ENCODE results near the gene ITGA11.

ITGA11 gene

DNA sequence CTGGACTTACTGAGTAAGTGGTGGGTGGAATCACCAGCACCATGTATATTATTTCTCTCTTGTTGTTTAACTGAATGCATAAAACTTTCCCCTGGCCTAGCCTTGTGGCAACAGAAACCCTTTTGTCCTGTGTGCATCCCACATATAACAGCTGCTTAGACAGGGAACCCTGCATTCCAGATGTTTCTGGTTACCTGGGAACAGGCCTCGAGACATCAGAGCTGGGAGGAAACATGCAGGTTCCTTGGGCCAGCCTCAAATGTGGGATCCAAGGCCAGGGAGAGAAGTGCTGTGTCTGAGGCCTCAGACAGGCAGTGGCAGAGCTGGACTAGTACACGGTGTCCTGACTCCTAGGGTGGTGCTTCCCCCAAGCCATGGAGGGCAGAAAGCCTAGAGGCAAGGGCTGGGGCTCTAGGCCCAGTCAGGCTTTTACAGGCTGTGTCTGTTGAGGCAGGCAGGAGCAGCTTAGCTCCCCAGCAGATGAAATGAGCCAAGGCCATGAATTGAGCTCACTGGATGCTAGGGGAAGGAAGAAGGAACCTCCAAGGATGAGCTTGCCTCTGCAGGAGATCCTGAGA lies 57.7 kb downstream of the ITGA11 start:
- DNase-seq = no peak

DNA sequence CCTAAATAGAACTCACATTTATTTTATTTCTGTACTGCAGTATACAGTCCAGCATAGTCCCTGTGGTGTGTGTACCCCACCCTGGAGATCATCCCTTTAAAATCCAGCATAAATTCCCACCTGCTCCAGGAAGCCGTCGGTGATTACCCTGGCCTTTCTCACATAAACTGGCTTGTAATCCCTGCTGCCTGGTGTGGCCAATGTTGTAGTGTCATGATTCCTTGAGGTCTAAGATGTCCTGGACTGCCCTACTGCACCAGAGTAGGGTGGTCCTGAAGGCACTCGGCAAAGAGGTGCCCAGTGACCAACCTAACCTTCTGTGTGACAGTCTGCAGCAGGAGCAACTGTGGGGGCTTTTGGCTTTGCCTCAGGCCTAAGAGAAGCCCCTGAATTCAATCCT lies 58.9 kb downstream of the ITGA11 start:
- DNase-seq = no peak

DNA sequence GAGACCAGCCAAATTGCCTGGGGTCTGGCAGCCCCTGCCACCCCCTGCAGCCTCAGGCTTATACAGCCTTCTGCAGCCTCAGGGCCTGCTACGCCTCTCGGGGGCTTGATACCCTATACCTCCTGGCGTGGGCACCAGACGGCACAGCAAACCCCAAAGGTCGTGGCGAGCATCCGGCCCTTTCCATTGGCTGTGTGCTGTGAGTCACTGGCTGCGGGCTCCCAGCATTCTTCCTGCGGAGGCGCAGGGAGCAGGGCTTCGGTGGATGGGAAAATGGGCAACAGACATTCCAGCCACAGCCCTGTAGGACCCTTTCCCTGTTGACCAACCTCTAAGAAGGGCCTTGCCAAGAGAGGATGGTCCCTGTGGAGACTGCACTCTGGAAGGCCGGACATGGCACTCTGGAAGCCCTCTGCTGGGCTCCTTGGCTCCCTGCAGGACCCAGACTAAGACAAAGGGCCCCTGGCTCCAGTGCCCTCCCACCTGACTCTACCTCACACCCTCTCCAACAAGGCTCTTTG lies 59.6 kb downstream of the ITGA11 start:
- DNase-seq = no peak

DNA sequence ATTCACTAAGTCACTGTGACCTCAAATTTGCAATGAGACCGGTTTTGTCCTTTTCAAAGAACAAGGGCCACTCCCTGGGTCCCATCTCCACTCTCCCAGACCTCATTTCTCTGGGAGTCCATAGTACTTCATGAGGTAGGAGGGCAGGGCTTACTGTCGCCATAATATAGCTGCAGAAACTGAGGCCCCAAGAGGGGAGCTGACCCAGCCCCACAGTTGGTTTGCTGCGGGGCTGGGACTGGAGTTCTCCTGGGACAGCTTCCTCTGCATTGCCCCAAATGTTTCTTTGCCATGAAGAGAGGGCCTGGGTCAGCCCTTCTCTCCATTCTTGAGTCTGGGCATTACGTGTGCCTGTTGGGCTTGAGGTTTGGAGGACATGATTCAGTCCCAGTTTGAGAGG lies 60.1 kb downstream of the ITGA11 start:
- no peak for DNase-seq

DNA sequence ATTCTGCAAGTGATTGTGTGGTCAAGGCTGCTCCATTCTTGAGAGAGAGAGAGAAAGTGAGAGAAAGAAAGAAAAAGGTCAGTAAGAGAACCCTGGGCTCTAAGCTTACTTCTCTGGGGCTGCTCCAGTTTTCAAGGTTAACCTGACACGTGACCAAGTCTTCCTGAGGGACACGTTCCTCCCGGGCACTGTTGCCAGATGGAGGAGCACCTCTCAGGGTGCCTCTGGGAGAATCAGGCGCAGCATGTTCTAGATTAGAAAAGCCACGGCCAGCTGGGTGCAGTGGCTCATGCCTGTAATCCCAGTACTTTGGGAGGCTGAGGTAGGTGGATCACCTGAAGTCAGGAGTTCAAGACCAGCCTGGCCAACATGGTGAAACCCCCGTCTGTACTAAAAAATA lies 60.8 kb downstream of the ITGA11 start:
- no peak for DNase-seq

DNA sequence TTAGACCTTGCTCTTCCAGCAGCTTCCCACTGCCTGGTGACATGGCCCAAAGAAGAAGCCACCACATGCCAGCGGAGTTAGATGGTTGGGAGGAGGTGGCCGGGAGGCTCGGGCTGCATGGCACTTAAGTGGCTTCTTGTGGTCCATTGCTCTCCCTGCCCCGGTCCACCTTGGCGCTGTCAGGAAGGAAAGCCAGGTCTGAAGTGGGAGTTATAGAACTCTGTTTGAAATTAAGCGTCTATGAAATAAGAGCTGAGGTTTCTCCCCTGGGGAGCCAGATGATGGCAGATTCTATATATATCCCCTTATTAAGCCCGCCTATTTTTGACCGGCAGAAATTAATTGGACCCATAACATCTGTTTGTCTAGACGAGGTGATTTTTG lies 61.2 kb downstream of the ITGA11 start:
- peak; percentile 48 for DNase-seq

DNA sequence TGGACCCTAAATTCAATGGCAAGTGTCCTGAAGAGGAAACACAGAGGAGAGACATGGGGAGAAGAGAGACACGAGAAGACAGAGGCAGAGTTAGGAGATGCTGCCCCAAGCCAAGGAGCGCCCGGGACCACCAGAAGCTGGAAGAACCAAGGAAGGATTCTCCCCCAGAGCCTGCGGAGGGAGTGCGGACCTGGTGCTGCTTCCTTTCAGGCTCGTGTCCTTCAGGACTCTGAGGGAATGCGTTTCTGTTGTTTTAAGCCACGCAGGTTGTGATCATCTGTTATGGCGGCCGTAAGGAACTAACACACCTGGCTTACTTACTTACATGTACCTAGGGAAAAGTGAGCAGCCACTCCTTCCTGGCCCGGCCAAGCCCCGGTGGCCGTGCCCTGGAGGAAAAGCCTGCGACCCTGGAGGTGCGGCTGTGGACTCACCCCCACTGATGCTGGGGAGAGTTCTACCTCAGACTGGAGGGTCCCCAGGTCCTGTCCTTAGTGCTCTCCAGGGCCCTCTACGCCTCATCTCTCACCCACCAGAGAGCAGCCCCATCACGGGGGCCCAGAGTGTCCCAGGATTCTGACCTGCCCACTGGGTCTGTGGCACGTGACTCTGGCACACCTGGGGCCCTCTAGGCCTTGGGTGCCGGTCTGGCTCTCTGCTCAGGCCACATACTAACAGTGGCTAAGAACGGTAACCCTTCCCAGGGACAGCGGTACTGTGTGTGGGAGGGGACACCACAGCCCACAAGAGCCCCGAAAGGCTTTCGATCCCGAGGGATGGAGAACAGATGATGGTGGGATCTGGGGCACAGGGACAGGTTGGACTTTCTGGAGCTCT lies 61.8 kb downstream of the ITGA11 start:
- no peak for DNase-seq

DNA sequence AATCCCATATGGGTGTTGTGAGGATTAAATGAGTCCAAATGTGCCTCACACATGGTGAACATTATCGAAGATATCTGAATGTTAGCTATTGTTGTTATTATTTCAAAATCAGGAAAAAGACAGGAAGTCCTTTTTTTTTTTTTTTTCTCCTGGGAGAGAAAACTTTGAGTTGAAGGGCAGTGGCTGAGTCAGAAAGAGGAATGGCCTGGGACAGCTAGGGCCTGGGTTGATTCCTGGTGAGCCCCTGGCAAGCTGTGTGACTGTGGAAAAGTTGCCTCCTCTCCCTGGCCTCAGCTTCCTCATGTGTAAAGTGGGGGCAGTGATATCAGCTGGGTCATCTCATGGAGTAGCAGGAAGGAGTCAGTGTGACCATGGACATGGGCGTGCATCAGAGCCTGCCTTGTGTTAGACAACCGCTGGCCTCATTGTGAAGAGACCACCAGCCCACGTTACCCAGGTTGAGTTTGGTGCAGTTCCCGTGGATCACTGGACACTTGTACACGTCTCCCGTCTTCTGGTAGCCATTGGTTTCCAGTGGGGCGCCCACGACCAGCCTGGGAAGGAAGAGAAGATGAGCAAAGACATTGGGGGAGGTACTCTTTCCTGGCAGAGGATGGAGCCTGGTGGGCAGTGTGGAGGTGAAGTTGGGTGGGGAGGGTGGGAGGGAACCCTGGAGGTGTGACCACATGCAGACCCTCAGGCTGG lies 63.1 kb downstream of the ITGA11 start:
- peak; percentile 53 for DNase-seq

DNA sequence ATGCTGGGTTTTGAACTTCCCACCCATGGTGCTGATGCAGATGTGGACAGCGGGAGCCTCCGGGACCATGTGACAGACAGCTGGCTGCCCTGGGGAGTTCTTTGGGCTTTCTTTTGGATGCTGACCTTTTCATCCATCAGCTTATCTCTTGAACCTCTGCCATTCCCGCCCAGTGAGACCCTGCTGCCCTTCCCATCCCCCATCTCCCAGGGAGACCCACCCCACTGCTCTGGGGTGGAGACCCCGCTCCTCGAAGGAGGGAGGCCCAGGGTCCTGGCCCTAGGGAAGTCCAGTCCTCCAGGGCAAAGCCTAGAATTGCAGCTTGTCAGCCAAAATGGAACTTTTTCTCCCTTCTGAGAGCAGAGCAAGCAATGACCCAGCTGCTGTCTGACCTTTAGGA lies 64.0 kb downstream of the ITGA11 start:
- DNase-seq = no peak

DNA sequence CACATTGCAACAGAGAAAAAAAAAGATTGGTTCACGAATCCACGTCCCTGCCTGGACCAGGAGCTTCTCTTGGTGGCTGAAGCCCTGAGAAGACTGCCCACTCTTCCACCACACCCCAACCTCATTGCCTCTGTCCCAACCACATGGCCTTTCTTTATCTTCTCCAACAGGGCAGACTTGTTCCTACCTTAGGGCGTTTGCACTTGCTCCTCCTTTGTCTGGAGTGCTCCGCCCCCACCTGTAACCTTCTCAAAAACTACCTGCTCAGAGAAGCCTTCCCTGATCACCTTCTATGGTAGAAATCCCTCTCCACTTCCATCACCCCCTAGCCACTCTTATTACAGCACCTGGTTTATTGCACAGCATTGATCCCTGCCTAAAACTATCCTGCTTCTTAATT lies 64.7 kb downstream of the ITGA11 start:
- DNase-seq = no peak

DNA sequence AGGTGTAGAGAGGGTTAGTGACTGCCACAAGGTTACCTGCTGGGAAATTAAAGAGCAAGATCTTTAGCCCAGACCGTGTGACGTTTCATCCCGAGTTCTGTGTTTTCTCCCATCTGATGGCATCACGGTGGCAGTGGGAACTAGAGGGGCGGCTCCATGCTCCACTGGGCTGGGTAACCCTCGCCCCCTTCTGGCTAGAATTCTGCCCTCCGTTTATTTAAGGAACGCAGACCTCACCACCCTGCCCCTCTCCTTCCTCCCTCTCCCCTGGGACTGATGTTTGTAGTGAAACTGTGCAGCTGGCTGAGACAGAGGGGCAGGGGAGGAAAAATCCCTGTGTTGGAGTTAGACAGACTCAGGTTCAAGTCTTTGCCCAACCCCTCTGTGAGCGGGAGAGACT lies 65.6 kb downstream of the ITGA11 start:
- DNase-seq = no peak

DNA sequence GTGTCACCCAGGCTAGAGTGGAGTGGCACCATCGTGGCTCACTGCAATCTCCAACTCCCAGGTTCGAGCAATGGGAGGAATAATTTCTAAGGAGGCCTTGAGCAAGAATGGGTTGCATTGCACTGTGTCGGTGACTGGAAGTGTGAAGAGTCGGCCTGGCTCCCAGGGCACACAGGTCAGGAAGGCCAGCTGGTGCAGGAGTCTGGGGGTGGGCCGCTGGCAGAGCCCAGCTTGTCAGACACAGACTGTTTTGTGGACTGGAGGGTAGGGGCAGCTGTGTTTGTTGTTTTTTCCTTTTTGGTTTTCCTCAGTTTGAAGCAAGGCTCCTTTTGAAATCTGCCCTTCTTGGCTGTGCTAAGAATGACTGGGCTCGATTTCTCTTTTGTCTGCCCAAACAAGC lies 66.2 kb downstream of the ITGA11 start:
- DNase-seq = no peak

DNA sequence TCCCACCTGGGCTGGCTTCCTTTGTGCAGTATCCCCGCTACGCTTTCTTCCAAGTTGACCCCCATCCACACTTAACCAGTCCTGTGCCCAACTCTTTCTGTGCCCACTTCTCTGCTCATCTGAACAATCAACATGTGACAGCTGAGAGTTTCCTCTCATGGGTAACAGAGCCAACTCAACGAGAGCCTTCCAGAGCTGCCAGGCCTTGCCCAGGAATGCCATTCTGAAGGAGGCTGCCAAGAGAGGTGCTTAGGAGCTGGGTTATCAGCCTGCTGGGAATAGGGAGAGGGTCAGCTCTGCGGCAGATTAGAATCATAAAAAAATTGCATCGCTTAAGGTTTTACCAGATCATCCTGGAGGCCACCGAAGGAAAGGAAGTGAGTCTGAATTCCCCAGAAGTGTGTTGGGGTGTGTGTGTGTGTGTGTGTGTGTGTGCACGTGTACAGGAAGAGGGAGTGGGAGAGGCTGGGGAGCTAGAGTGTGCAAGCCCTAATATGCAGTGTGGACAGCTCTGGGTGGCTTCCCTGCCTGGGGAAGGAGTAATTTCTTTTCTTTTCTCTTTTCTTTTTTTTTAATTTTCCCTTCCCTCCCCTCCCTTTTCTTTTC lies 66.7 kb downstream of the ITGA11 start:
- DNase-seq = no peak

DNA sequence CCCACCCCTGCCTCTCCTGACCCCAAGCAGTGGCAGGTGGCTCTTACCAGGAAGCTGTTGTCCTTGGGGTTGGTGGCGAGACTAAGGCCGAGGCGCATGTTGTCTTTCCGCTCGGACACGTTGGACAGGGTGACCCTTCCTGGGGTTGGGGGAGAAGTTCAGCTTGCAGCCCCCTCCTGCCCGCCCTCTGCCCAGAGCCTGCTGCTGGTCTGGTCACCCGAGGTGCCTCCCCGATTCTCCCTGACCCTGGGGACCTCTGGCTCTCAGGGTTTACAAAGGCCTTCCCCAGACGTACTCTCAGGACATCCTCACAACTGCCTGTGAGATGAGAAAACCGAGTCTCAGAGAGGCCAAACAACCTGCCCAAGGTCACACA lies 67.3 kb downstream of the ITGA11 start:
- no peak for DNase-seq

DNA sequence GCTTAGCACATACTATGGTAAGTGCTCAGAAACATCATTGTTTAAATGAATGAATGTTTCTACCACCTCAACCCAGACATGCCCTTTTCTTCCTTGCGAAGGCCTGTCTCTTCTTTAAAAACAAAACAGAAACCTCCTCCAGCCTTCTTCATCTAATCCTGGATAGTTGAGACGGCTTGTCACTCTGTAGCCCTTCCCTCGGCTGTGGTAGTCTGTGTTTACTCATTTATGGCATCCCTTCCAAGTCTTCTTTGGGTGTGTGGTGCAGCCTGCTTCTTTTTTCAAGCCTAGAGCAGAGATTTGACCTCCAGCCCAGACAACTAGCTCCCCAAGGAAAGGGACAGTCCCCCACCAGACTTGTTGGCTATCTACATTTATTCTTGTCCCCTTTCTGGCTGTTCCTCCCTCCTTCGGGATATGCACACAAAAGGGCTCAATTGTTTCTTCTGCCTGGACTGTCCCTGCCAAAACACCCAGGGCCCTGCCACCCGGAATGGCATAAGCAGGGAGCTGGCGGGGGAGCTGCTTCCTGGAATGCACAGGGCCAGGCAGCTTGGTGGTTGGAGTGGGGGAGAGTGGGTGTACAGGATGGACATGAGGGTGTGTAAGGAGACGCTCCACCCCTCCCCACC lies 67.8 kb downstream of the ITGA11 start:
- no peak for DNase-seq

DNA sequence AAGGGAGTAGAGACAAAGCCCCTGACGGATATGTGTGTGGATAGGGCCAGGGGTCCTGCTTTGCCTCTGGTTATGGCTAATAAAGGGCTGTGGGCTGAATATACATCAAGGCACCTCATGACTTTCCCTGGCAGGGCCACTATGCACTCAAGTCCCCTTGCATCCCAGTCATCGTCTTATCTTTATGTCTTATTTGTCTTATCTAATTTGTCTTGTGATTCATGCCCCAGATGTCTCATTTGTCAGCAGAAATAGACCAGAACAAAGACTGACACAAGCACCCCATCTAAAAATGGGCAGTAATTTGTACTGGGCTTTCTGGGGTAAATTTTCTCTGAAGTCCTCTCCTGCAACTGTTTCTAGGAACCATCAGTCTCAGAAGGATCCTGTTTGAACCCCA lies 68.6 kb downstream of the ITGA11 start:
- no peak for DNase-seq

DNA sequence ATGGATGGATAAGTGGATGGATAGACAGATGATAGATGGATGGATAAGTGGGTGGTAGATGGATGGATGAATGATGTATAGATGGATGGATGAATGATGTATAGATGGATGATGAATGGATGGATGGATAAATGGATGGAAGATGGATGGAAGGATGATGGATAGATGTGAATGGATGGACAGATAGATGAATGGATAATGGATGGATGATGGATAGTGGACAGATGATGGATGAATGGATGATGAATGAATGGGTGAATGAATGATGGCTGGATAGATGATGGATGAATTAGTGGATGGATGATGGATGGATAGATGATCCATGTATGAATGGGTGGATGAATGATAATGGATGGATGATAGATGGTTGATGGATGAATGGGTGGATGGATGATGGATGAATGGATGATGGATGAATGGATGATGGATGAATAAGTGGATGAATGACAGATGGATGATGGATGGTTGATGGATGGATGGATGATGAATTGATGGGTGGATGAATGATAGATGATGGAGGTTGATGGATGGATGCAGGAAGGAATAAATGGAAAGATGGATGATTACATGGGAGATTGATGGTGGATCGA lies 69.3 kb downstream of the ITGA11 start:
- DNase-seq = no peak

DNA sequence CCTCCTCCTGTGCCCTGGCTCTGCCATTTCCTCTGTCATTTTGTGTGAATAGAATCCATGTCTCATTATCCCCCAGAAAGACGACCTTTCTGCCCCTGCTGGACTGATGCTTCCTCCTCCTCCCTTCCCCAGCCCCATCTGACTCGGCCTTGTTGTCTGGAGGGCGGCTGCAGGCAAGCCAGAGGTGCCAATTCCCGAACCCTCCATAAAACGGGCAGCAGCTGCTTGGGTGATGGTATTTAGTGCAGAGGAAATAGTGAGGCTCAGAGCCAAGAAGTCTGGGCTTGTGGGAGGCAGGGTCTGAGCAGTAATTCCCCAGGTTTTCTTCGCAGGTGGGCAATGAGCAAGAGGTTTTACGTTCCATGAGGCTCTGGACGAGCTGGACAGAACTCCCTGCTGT lies 71.2 kb downstream of the ITGA11 start:
- DNase-seq = no peak

DNA sequence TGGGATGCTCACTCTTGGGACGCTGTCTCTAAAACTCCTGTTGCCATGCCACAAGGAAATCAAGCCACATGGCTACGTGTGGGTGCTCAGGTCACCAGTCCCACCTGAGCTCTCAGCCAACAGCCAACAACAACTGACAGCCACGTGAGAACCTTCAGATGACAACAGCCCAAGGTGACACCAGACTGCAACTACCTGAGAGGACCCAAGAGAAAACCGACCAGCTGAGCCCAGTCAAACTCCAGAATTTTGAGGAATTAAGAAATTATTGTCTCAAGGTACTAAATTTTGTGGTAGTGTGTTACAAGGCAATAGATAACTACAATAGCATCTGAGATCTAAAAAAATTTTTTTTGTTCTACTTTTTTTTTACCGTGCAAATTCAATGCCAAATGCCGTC lies 75.2 kb downstream of the ITGA11 start:
- no peak for DNase-seq

DNA sequence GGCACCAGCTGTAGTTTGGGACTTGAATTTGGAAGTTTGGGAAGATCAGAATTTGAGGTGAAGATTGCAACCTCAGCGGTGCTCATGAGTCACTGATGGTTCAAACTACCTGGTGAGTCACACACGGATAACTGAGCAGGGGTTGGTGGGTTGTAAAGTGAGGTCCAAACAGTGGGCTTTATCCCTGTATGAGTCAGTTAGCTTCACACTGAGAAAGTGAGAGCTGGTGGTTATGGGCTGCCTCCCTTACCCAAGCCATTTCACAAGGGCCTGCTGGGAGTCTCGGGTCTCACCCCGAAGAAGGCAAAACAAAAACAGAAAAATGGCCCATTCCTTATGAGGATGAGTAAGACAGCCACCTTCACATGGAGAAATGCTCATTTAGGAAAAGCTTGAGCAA lies 77.0 kb downstream of the ITGA11 start:
- DNase-seq = peak; percentile 91

DNA sequence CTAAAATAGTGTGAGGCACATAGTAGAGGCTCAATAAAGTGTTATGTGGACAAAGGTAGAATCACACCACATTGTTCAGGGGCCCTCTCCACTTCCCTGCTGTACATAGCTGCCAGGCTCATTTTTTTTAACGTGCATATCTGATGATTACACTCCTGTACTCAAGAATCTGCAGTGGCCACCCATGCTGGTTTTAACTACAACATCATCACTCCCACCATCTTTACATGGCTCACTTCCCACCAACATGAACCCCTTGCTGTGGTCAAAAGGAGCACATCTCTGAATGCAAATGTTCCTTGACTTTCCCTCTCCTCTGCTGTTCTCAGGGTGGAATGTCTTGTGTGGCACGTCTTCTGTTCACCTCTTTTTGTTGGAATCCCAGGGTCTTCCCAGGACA lies 77.7 kb downstream of the ITGA11 start:
- DNase-seq = no peak

DNA sequence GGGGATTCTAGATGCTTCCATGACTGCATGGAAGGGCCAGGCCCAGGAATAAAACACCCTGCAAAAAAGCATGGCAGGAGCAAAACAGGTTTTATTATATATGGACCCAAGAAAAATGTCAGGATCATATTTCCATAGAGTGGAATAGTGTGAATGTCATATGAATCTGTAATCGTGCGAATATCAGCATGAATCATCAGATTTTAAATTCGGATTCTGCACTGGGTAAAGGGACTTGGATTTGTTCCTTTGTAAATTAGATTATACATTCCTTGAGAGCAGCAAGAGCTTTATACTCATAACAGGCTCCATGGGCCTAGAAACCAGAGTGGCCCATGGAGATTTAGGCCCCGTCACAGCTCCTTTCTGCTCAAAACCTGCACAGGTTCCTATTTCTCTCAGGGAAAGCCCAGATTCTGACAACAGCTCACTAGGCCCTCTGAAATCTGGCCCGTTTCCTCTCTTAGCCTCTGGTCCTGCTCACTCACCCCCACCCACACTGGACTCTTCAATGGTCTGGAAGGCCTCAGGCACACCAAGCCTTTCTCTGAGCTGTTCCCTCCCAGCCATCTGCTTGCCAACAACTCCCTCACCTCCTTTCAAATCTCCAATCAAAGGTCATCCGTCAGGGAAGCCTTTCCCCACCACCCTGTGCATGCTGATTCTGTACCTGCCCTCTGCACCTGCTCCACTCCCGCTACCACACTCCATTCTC lies 78.4 kb downstream of the ITGA11 start:
- DNase-seq = peak; percentile 44
